Measurements from ENCODE around the gene MIOX. TPM values are rescaled to one million over a fixed set of nuclear protein-coding genes. Genes with fewer than 3 reads are reported as not detected.

Gene MIOX
- not detected for total RNA-seq

GRCh38 chr22:50486561-50487289 lies at the start of gene MIOX:
Gene MIOX, plus strand, starts transcription at chr22:50486859. Its CDS starts 39 bp downstream, at chr22:50486898.
- ATAC-seq (ENCODE audit: low FRiP score in 2 of 2) = no peak
- H3K27me3 ChIP-seq = peaks cover 0 to 13% (median 7%) of the 10 kb centered on the region in 4 donors

GRCh38 chr22:50437511-50438304 lies 49.0 kb upstream of the MIOX start:
- WGBS, 2 donors = 82 to 92% methylated on average over 13 to 34 of the region's 36 CpGs
- Histone ChIP-seq H3K27me3 (no peaks in the 10 kb centered on the region), H3K27ac (no peak overlapping the region), H3K4me3 (no peak overlapping the region), H3K9me3 (no peaks in the 10 kb centered on the region), H3K4me1 (no peaks in the 10 kb centered on the region), H3K36me3 (peaks cover 26 to 82% (median 77%) of the 10 kb centered on the region in 4 donors)
- TF ChIP-seq EP300 (IDR thresholded peaks at IDR 0.05) = no peak
- no peak for TF ChIP-seq POLR2AphosphoS5 (IDR thresholded peaks at IDR 0.05)
- no peak for TF ChIP-seq CTCF (IDR thresholded peaks at IDR 0.05)
- TF ChIP-seq POLR2A (IDR thresholded peaks at IDR 0.05) = no peak
- ATAC-seq (ENCODE audit: low FRiP score in 2 of 2) (no peak), DNase-seq (peak in 1 of 2 donors; percentile 63)

More at GRCh38 chr22:50486561-50487289, at the start of gene MIOX:
- TF ChIP-seq POLR2AphosphoS5 (IDR thresholded peaks at IDR 0.05) (no peak), EP300 (IDR thresholded peaks at IDR 0.05) (no peak), POLR2A (IDR thresholded peaks at IDR 0.05) (no peak), CTCF (IDR thresholded peaks at IDR 0.05) (no peak)
- Histone ChIP-seq H3K27ac (no peak within 1 kb of the TSS), H3K36me3 (no peaks in the 10 kb centered on the region), H3K4me1 (peaks cover 5 to 12% (median 6%) of the 10 kb centered on the region in 4 donors), H3K9me3 (no peaks in the 10 kb centered on the region), H3K4me3 (no peak within 1 kb of the TSS)
- DNase-seq = peak in 1 of 2 donors; percentile 72
- WGBS, 2 donors = 70 to 75% methylated on average over 17 to 23 of the region's 23 CpGs

GRCh38 chr22:50438305-50439275 lies 48.1 kb upstream of the MIOX start:
- DNase-seq (peak in 1 of 2 donors; percentile 65), ATAC-seq (ENCODE audit: low FRiP score in 2 of 2) (no peak)
- WGBS, 2 donors = 91 to 93% methylated on average over 11 to 33 of the region's 34 CpGs
- TF ChIP-seq POLR2AphosphoS5 (IDR thresholded peaks at IDR 0.05) = no peak
- TF ChIP-seq CTCF (IDR thresholded peaks at IDR 0.05) = no peak
- no peak for TF ChIP-seq POLR2A (IDR thresholded peaks at IDR 0.05)
- no peak for TF ChIP-seq EP300 (IDR thresholded peaks at IDR 0.05)
- H3K27ac ChIP-seq = no peak overlapping the region
- peaks cover 26 to 85% (median 79%) of the 10 kb centered on the region in 4 donors for H3K36me3 ChIP-seq
- no peaks in the 10 kb centered on the region for H3K27me3 ChIP-seq
- no peak overlapping the region for H3K4me3 ChIP-seq
- no peaks in the 10 kb centered on the region for H3K9me3 ChIP-seq
- H3K4me1 ChIP-seq = peaks cover 0 to 6% (median 3%) of the 10 kb centered on the region in 4 donors

GRCh38 chr22:50439314-50439870 lies 47.3 kb upstream of the MIOX start:
- peak in 1 of 2 donors; percentile 75 for DNase-seq
- ATAC-seq (ENCODE audit: low FRiP score in 2 of 2) = no peak
- TF ChIP-seq EP300 (IDR thresholded peaks at IDR 0.05) = no peak
- TF ChIP-seq CTCF (IDR thresholded peaks at IDR 0.05) = no peak
- no peak for TF ChIP-seq POLR2AphosphoS5 (IDR thresholded peaks at IDR 0.05)
- no peak for TF ChIP-seq POLR2A (IDR thresholded peaks at IDR 0.05)
- 90 to 93% methylated on average over 2 to 16 of the region's 17 CpGs for WGBS, 2 donors
- Histone ChIP-seq H3K27me3 (no peaks in the 10 kb centered on the region), H3K36me3 (peaks cover 26 to 92% (median 80%) of the 10 kb centered on the region in 4 donors), H3K9me3 (no peaks in the 10 kb centered on the region), H3K27ac (no peak overlapping the region), H3K4me1 (peaks cover 7 to 14% (median 9%) of the 10 kb centered on the region in 4 donors), H3K4me3 (no peak overlapping the region)
